Stromal cell of bone marrow (primary cell): Measurements from ENCODE around the gene COL4A2.
"Not testable (repeated sequence)": the region's sequence is repeated elsewhere in the genome, so short reads cannot be mapped to it uniquely, and the experiment has no call there.

Experiments
- DNase-seq: peaks from one replicate; pipeline ENCODE4 v3.0.0-alpha.2; 2012; ENCODE audit warnings: low read depth

COL4A2 gene

DNA sequence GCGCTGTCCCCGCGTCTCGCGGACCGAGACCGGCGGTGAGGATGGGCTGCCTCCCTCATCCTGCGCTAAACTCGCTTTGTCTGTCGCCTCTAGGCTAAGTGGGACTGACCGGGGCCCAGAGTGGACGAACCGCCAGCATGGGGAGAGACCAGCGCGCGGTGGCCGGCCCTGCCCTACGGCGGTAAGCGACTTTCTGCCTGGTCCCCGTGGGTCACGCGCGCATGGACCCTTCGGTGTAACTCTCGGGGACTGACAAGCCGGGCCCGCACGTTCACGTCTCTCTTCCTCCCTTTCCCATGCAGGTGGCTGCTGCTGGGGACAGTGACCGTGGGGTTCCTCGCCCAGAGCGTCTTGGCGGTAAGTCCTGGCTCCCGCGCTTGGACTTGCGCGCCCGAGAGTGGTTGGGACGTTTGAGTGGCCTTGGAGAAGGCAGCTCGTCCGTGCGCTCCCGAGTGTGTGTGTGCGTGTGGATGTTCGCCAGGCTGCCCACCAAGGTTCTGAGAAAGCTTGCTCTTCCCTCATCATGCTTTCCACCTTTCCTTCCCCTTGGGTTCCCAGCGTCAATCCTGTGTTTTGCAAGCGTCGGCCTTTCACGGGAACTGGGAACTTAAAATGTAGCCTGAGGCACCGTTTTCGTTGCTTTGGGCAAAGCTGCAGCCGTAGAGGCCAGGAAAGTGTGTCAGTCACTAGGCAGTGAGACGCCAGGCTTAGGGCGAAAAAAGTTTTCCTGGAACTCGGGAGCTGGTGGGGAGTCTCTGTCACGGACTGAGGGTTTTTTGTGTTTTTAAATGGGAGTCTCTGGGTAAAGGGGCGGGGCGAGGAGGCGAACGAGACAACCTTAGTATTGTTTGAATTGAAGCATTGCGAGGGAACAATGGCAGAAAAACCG, 927 bp downstream of the COL4A2 start:
- DNase-seq = no peak

- DNase-seq = no peak
These were observed 1.7 kb downstream of the COL4A2 start for GRCh38 chr13:110308656-110309359.

DNA sequence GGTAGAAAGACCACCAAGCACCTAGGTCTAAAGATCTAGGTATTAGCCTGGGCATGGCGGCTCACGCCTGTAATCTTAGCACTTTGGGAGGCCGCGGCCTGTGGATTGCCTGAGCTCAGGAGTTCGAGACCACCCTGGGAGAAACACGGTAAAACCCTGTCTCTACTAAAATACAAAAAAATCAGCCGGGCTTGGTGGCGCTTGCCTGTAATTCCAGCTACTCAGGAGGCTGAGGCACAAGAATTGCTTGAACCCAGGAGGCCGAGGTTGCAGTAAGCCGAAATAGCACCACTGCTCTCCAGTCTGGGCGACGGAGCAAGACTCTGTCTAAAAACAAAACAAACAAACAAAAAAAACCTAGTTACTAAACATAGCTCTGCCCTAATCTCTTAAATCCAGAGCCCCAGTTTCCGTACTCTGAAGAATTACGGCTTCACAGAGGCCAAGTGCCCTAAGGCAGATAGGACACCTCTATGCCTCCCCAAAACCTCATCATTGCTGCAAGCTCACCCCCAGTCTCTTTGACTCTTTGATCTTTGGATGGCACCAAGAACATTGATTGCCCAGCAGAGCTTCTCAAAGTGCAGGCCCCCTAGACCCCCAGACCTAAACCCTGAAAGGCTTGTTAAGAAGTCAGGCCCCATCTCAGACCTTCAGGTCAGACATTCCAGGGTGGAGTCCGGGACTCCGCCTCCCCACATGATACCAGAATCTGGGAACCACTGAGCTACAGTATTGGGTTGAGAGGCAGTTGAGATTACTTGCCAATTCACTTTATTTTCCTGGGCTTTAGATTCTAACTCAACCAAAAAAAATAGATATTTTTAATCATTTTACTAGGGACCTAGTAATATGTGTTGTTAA, 2.8 kb downstream of the COL4A2 start:
- DNase-seq = no peak

GRCh38 chr13:110310541-110311442, 3.7 kb downstream of the COL4A2 start:
- DNase-seq = no peak

GRCh38 chr13:110311443-110312338, 4.6 kb downstream of the COL4A2 start:
- DNase-seq = no peak

GRCh38 chr13:110312339-110313031, 5.4 kb downstream of the COL4A2 start:
- DNase-seq = no peak

- not testable (repeated sequence) for DNase-seq
These were observed 6.2 kb downstream of the COL4A2 start for GRCh38 chr13:110313261-110313660.

DNA sequence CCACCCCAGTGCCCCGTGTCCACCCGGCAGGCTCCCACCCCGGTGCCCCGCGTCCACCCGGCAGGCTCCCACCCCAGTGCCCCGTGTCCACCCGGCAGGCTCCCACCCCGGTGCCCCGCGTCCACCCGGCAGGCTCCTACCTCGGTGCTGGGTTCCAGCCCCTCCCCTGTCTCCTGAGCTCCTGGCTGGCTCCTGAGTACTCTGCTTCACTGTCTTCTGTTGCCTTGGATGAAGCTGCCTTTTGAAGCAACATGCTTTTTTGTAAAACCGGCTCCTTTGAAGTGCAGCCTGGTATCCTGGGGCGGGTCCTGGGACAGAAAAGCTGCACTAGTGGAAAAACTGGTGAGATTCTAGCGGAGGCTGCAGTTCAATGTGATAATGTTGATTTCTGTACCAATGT, 6.6 kb downstream of the COL4A2 start:
- not testable (repeated sequence) for DNase-seq

GRCh38 chr13:110314516-110315245, 7.6 kb downstream of the COL4A2 start:
- DNase-seq = no peak

- DNase-seq = no peak
These were observed 9.1 kb downstream of the COL4A2 start for GRCh38 chr13:110316196-110316595.

- DNase-seq = no peak
These were observed 10.0 kb downstream of the COL4A2 start for GRCh38 chr13:110317093-110317492.

- DNase-seq = no peak
These were observed 10.6 kb downstream of the COL4A2 start for GRCh38 chr13:110317496-110318195.

- DNase-seq = no peak
These were observed 11.8 kb downstream of the COL4A2 start for GRCh38 chr13:110318920-110319319.

DNA sequence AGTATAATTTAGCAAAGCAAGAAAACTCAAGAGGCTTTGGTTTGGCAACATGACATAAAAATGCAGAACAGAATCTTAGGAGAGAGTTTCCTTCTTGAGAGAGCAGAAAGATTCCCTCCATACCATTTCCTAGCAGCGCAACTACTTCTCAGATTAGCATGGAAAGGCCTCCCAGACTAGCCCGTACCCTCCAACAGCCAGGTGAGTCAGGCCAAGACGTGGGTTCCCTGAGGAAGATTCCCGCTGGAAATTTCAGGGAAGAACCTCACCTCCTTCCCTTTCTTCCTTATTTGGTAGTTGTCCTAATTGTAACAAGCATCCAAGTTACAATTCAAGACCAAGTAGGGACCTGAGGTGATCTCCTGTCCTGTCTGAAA, 12.3 kb downstream of the COL4A2 start:
- no peak for DNase-seq

- no peak for DNase-seq
These were observed 12.9 kb downstream of the COL4A2 start for GRCh38 chr13:110319774-110320509.

DNA sequence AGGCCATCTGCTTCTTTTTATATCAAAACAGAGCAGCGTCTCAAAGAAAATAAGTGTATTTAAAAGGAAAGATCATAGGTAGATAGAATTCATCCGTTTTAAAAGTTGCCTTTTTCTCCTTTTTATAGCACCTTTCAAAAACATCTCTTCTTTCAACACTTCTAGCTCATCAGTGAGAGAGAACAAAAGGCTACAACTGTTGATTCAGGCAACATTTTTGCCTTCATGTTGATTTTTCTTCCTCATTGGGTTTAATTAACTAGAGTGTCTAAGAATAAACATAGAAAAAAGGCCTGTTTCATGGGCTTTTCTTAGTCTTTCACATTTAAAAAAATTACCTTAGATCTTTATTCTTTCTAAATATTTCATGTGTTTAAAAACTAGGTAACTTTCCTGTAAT, 13.6 kb downstream of the COL4A2 start:
- no peak for DNase-seq

GRCh38 chr13:110321573-110321972, 14.5 kb downstream of the COL4A2 start:
- not testable (repeated sequence) for DNase-seq
